HTERT RPE-1 (cell line): ENCODE data around the gene PPP5C.
"Not testable (repeated sequence)": the region's sequence is repeated elsewhere in the genome, so short reads cannot be mapped to it uniquely, and the experiment has no call there.

ENCODE experiments used
- in situ Hi-C: fragments of 300-500 bp; cut with MboI; formaldehyde crosslinking; loops from 4 replicates; pipeline ENCODE4 v1.14.3; 2020; ENCODE audit warnings: low sequenced_read_pairs

PPP5C gene, protein sequence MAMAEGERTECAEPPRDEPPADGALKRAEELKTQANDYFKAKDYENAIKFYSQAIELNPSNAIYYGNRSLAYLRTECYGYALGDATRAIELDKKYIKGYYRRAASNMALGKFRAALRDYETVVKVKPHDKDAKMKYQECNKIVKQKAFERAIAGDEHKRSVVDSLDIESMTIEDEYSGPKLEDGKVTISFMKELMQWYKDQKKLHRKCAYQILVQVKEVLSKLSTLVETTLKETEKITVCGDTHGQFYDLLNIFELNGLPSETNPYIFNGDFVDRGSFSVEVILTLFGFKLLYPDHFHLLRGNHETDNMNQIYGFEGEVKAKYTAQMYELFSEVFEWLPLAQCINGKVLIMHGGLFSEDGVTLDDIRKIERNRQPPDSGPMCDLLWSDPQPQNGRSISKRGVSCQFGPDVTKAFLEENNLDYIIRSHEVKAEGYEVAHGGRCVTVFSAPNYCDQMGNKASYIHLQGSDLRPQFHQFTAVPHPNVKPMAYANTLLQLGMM

DNA sequence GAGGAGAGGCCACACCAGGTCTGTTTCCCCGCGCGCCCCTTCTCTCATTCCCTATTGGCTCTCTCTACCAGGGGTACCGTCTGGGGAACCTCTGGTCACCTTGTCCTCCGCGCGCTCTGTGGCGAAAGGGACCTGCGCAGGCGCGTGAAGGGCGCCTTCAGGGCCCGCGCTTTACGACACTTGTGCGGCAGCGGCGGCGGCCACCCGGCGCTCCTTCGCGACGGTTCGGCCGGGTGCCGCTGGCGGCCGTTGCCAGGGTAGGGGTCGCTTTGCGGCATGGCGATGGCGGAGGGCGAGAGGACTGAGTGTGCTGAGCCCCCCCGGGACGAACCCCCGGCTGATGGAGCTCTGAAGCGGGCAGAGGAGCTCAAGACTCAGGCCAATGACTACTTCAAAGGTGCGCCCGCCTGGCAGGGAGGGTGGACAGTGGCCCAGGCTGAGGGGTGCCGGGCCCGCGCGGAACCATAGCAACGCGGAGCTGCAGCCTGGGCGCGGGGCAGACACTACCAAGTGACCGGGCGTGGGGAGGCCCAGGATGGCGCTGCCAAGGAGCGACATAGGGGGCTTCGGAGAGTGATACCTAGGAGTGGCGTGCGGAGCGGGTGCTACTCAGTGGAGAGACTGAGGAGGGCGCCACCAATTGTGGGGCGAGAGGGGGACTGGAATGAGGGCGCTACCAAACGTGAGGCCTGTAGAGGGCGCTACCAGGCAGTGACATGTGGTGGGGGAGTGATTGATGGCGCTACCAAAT, at the start of gene PPP5C:
Gene PPP5C (plus strand): TSS at position 267 of the 751 bp plus-strand sequence. CDS start 10 bp downstream, at position 277.
- in situ Hi-C loops: no loop called here

DNA sequence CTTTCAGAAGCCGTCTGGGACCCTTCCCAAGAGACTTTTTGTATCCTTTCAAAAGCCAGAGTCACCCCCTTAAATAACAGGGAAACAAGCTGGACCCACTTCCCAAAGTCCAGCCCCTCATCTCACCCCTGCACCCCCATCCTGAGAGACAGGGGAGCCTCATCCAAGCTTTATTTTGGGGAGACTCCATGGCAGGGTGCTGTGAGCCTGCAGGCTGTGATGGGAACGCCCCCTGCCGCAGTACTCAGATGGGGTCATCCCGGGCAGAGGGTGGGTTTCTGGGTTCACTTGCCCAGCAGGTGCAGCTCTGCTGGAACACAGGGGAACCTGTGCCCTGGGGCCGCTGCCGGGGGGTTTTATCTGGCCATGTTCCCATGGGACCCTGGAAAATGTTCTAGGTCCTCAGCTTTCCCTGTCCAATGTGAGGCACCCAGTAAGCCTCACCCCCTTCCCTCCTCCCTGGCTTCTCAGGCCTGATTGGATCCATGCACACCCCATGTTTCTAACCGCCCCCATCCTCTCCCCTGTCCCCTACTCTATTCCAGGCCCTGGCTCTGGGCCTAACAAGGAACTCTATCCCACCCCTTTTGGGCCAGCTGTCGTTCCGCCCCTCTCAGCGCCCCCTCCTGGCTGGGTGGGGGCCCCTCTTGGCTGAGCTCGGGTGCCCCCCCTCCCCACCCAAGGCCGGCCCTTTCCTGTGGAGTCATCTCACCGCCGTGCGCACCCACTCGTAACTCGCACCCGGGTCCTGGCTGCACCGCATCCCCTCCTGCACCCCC, 49.0 kb upstream of the PPP5C start:
- in situ Hi-C loops: no loop called here

DNA sequence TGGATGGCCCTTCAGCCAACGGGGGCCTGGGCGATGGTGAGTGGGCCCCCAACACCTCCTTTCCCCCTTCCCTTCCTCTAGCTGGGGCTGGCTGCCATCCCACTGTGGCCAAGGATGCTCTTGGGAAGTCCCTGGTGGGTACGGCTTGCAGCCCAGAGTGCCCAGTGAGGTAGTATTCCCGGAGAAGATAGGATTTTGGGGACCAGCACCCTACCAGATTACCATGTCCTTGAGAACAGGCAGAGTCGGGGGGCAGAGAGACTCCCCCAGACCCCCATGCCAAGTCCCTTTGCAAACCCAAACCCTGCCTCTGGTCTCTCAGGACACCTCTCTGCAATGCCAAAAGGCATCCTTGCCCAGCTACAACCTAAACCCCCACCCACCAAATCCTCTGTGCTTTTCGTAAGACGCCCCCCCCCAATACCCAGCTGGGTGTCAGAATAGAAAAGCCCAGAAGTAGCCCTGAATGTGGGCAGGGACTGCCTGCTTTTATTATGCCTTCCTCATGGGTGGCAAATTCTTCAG, 48.3 kb upstream of the PPP5C start:
- in situ Hi-C loops: no loop called here

DNA sequence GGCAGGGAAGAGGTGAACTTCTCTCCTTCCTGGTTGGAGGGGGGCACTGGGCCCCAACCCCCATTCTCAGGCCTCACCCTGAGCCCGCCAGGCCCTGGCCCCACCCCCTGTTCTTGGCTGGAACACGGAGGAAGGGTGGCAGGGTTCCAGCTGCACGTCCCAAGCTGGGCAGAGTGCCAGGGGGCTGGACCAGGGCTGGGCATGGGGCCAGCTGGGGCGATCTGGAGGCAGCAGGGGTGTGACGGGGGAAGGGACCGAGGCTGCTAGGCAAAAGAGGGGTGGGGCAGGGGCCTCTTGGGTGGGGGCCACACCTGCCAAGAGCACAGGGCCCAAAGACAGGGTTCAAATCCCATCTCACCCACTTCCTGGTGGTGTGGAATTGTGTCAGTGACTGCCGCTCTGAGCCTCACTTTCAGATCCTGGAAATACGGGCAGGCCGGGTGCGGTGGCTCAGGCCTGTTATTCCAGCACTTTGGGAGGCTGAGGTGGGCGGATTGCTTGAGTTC, 47.8 kb upstream of the PPP5C start:
- in situ Hi-C loops: no loop called here

DNA sequence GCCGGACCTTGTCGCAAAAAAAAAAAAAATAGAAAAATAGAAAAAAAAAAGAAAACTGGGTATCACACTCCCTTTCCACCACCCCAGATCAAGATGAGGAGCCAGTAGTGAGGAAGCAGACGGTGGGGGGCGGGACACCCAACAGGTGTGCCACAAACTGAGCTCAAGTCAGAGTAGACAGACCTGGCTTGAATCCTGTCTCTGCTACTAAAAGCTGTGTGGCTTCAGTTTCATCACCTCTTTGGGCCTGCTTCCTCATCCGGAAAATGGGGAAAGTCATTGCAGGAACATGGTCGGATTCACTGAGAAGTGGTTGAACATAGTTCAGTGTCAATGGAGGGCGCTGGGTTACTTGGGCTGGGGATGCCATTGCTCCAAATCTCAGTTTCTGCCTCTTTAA, 47.2 kb upstream of the PPP5C start:
- in situ Hi-C loops: no loop called here

DNA sequence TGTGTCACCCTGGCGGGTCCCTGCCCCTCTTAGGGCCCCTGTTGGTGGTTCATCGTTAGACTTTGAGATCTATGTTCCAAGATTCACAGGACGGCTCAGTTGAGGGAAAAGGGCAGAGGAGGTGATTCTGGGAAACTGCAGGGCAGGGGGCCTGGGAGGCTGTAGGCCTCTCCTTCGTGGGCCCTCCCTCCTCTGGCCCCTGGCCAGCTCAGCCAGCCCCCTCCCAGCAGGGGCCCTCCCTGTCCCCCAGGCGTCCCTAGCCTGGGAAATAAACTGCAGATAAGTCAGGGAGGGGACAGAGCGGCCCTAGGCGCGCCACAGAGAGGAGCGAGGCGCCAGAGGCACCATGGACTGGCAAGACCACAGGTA, 43.6 kb upstream of the PPP5C start:
- in situ Hi-C loops: no loop called here

DNA sequence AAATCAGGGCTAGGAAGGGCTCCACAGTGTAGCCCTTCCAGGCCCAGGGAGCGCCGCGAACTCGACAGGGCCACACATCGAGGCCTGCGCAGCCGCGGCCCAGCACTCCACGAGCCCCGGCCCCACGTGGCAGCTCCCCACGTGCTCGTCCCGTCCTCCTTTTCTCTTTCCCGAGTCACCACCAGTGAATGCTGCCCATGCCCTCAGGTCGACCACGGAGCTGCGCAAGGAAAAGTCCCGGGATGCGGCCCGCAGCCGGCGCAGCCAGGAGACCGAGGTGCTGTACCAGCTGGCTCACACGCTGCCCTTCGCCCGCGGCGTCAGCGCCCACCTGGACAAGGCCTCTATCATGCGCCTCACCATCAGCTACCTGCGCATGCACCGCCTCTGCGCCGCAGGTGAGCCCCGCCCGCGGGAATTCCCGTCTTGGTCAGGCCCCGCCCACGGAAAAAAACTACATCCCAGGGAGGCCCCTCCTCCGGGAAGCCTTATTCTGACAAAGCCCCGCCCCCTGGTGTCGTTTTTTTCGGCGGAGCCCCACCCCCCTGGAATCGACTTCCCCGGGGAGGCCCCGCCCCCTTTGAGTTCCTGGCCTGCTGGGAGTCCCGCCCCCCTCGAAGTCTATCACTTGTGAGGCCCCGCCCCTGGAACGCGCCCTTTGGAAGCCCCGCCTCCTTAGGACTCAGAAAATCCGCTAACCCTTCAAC, 43.0 kb upstream of the PPP5C start:
- in situ Hi-C loops: no loop called here

DNA sequence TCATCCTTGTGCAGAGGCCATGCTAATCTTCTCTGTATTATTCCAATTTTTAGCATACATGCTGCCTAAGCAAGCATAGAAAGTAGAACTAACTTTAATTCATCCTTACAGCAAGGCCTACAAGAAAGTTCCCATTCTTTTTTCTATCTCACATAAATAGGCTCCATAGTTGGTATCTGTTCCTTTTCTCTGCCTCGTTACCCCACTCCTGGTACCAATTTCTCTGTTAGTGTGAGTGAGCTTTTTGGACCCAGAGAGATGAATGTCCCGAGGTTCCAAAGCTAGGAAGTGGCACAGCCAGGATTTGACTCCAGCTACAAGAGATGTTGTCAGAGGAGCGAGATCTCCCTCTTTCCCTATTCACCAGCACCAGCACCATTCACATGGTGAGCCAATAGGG, 40.4 kb upstream of the PPP5C start:
- in situ Hi-C loops: no loop called here

DNA sequence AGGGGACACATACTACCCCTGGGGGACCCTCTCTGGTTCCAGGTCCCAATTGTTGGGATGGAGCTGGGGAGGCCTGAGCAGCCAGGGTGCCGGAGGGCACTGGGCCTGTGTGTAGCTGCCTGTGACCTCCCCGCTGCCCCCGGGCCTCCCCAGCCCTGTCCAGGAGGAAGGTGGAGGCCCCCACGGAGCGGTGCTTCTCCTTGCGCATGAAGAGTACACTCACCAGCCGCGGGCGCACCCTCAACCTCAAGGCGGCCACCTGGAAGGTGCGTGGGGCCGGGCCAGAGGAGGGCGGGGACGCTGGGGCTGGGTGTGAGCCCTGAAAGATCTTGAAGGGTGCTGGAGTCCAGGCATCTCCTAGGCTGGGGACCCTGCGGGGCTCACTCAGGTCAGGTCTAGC, 38.4 kb upstream of the PPP5C start:
- in situ Hi-C loops: no loop called here

DNA sequence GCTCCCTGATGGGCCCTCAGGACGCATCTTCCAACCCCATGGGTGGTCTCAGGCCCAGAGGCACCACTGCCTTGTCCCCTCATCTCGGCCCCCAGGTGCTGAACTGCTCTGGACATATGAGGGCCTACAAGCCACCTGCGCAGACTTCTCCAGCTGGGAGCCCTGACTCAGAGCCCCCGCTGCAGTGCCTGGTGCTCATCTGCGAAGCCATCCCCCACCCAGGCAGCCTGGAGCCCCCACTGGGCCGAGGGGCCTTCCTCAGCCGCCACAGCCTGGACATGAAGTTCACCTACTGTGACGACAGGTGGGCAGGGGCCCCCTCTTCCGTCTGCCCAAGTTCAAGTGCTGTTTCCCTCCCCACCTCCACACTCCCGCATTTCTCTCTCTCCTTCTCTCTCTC, 37.8 kb upstream of the PPP5C start:
- in situ Hi-C loops: no loop called here

DNA sequence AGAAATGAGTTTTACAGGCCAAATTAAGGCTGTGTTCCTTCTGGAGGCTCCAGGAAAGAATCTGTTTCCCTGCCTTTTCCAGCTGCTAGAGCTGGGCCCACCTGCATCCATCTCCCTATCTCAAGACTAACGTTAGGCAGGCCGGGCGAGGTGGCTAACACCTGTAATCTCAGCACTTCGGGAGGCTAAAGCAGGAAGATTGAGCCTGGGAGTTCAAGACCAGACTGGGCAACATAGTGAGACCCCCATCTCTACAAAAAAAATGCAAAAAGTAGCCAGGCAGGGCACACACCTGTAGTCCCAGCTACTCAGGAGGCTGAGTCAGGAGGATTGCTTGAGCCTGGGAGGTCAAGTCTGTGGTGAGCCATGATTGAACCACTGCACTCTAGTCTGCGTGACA, 35.4 kb upstream of the PPP5C start:
- in situ Hi-C loops: no loop called here

DNA sequence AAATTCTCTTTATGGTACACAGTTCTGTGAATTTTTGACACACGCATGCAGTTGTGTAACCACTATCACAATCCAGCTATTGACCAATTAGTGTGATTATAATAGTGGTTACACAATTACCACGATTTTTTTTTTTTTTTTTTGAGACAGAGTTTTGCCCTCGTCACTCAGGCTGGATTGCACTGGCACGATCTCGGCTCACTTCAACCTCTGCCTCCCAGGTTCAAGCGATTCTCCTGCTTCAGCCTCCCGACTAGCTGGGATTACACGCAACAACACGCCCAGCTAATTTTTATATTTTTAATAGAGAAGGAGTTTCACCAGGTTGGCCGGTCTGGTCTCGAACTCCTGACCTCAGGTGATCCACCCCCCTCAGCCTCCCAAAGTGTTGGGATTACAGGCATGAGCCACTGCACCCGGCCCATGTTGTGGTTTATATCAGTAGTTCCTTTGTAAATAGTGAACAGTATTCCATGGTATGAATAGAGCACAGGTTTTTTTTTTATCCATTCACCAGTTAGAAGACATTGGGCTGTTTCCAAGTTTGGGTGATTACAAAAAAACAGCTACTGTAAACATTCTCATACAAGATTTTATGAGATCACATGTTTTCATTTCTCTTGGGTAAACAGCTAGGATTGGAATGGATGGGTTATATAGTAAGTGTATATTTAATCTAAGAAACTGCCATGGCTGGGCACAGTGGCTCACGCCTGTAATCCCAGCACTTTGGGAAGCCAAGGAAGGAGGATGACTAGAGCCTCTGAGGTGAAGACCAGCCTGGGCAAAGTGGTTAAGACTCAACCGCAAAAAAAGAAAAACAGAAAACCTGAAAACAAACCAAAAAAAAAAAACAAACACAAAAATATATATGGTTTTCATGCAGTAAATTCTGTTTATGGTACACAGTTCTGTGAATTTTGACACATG, 33.1 kb upstream of the PPP5C start:
- in situ Hi-C loops: not testable (repeated sequence)

DNA sequence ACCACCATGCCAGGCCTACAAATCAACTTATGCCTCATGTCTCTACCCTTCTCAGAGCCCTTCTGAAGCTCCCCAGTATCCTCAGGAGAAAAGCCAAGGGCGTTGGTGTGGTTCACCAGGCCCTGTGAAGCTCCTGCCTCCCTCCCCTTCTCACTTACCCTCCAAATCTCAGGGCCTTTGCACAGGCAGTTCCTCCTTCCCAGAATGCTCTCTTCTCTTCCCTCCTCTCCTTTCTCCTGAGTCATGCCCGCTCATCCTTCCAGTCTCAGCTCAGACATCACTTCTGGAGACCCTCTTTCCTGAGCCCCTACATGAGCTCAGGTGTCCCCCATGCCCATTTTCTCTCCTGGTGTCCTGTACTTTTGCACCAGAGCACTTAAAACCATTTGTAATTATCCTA, 29.5 kb upstream of the PPP5C start:
- in situ Hi-C loops: no loop called here

DNA sequence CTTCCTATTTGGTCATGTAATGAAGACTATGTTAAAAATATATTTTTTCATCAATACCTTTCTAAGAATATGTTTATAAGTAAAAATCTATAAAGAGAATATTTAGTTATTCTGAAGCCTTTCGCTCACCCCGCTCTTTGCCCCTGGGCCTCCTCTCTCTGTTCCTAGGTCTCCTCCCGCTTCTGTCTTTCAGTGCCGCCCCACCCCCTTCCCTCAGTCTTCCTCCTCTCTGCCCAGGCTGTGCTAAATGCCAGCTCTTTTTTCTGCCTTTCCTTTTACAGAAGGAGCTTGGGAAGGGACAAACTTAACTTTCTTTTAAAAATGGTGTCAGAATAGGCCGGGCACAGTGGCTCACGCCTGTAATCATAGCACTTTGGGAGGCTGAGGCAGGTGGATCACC, 27.3 kb upstream of the PPP5C start:
- in situ Hi-C loops: no loop called here

DNA sequence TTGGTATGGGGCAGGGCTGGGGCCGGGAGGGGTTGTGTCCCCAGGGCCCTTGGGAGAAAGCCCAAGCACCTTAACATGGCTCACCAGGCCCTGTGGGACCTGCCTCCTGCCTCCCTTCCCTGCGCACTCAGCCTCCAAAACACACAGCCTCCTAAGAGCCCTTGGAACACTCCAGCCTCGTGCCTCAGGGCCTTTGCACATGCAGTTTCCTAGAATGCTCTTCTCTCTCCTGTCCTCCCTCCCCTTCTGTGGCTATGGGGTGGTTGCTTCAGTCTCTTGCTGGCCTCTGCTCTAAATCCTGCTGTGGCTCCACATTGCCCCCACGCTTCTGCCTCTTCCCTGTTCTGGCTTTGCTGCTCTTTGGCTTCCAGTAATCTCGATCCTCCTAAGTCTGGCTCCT, 26.3 kb upstream of the PPP5C start:
- in situ Hi-C loops: no loop called here

DNA sequence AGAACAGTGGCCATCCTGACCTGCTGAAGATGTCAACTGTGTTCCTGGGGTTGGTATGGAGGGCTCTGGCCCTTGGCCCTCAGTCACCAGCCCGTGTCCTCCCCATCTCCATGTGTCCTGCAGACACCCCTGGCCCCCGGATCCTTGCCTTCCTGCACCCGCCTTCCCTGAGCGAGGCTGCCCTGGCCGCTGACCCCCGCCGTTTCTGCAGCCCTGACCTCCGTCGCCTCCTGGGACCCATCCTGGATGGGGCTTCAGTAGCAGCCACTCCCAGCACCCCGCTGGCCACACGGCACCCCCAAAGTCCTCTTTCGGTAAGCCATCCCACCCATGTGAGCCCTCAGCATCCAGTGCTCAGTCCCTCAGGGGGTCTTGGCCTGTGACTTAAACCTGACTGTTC, 25.2 kb upstream of the PPP5C start:
- in situ Hi-C loops: no loop called here

DNA sequence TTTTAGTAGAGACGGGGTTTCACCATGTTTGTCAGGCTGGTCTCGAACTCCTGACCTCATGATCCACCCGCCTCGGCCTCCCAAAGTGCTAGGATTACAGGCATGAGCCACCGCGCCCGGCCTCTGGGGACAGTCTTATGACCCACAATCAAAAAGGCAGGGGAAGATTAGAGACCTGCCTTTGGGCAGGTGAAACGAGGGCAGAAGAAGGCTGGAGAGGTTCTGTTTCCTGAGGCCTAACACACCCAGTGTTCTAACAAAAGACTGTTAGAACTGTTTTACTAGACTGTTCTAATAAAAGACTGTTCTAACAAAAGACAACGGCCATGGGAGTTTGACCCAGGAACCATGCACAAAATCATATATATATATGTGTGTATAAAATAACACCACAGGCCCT, 23.7 kb upstream of the PPP5C start:
- in situ Hi-C loops: not testable (repeated sequence)

DNA sequence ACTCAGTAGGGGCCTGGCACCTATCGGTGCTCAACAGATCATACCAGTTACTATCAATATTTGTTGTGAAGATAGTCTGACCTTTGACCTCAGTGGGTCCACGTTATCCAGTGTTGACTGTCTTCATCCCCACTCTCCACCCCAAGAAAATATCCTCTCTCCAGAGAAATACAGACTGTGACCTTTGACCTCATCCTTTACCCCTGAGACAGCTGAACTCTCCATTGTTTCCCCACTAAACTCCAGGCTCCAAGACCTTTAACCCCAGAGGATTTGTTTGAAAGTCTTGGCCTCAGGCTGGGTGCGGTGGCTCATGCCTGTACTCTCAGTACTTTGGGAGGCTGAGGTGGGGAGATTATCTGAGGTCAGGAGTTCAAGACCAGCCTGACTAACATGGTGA, 22.6 kb upstream of the PPP5C start:
- in situ Hi-C loops: no loop called here

DNA sequence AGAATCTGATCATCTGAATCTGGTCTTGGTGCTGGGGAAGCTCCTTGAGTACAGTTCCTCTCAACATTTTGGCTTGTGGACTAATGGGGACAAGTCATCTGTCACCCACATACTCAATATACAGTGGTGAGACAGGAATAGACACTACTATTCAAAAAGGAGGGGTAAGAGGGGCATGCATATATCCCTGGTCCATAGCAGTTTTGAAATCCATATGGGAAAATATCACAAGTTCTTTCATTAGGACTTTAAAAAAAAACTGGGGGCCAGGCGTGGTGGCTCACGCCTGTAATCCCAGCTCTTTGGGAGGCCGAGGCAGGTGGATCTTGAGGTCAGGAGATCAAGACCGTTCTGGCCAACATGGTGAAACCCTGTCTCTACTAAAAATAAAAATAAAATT, 20.3 kb upstream of the PPP5C start:
- in situ Hi-C loops: no loop called here
